GM12864 (cell line): ENCODE data around the gene CNN2.

Source experiments
- DNase-seq: peaks from one replicate; pipeline ENCODE4 v3.0.0-alpha.2; 2011; ENCODE audit warnings: low read depth
- H3K4me3 ChIP-seq: 2 replicates; pipeline ENCODE4 v1.5.1; 2011; ENCODE audit warnings: mild to moderate bottlenecking, low read depth, low read length, control low read depth
- TF ChIP-seq, protein P1 (sequence below): IDR thresholded peaks from 2 replicates; pipeline ENCODE4 v1.5.1; 2011; ENCODE audit warnings: low read depth, mild to moderate bottlenecking, moderate library complexity, low read length, control low read depth, inconsistent platforms; ENCODE audit errors: missing control alignments

Gene CNN2

DNA sequence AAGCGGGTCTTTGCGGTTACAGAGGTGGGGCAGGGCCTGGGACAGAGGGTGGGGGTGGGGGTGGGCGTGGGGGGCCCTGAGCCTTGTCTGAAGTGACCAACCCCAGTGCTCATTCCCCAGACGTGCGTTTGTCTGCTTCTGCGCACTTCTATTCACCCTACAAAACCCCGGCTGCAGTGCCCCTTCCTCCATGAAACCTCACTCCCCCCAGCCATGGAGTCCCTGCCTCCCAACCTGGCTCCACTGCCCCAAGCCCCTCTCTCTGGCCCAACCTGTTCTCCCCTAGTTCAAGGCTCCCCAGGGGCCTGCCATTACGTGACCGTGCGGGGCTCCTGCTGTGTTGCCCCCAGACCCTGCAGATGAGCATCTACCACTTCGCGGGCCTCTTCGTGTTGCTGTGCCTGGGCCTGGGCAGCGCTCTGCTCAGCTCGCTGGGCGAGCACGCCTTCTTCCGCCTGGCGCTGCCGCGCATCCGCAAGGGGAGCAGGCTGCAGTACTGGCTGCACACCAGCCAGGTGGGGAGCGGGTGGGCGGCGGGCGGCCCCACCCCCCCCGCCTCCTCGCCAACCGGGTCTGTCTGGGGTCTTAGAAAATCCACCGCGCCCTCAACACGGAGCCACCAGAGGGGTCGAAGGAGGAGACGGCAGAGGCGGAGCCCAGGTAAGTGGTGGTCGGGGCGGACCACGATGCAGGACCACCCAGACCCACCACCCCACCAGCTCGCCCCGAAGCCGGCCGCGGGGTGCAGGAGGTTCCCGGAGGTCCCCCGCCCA, 18.0 kb upstream of the CNN2 start:
- no peak for DNase-seq
- TF ChIP-seq, protein P1, sequence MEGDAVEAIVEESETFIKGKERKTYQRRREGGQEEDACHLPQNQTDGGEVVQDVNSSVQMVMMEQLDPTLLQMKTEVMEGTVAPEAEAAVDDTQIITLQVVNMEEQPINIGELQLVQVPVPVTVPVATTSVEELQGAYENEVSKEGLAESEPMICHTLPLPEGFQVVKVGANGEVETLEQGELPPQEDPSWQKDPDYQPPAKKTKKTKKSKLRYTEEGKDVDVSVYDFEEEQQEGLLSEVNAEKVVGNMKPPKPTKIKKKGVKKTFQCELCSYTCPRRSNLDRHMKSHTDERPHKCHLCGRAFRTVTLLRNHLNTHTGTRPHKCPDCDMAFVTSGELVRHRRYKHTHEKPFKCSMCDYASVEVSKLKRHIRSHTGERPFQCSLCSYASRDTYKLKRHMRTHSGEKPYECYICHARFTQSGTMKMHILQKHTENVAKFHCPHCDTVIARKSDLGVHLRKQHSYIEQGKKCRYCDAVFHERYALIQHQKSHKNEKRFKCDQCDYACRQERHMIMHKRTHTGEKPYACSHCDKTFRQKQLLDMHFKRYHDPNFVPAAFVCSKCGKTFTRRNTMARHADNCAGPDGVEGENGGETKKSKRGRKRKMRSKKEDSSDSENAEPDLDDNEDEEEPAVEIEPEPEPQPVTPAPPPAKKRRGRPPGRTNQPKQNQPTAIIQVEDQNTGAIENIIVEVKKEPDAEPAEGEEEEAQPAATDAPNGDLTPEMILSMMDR = no peak
- H3K4me3 ChIP-seq = no peak overlapping the region

DNA sequence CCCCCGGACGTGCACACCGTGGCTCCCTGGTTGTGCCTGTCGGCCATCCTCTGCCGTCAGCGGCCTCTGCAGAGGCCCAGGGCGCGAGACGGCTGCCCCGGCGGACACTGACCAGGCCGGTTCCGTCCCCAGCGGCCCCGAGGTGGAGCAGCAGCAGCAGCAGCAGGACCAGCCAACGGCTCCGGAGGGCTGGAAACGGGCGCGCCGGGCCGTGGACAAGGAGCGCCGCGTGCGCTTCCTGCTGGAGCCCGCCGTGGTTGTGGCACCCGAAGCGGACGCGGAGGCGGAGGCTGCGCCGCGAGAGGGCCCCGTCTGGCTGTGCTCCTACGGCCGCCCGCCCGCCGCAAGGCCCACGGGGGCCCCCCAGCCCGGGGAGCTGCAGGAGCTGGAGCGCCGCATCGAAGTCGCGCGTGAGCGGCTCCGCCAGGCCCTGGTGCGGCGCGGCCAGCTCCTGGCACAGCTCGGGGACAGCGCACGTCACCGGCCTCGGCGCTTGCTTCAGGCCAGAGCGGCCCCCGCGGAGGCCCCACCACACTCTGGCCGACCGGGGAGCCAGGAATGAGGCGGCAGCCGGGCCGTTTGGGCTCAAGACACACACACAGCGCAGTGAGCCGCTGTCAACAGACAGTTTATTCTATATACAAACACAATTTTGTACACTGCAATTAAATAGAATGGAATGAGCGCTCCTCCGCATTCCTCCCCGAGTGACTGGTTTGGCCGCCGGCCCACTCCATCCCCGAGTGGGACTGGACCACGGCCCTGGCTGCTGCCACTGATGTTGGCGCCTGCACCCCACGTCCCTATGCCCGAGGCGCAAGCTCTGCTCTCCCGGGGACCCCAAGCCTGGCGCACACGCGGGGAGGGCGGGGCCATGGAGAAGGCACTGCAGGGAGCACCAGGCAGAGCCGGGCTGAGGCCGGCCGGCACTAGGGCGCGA, 17.1 kb upstream of the CNN2 start:
- no peak overlapping the region for H3K4me3 ChIP-seq
- TF ChIP-seq, protein P1 = no peak
- DNase-seq = no peak

DNA sequence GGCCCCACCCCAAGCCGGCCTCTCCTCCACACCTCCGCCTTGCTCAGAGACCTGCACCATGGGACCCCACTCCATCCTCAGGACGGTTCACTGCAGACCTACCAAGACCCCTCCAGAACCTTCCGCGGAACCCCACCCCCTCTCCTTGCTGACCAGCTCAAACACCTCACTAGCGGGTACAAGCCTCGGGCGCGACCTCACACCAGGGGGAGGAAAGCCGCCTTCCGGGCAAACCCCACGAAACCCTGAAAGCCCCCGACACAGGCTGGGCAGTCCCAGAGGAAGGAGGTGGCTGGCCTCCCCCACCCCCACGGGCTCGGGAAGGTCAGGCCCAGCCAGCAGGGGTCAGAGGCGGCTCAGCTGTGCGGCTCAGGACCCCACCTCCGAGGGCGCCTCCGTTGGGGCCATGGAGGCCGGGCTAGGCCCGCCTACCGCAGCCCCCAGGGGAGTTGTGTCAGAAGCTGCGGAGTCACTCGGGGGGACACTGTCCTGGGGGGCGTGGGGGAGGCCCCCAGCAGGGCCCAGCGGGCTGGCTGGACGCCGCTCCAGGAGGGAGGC, 16.3 kb upstream of the CNN2 start:
- H3K4me3 ChIP-seq = no peak overlapping the region
- TF ChIP-seq, protein P1 = no peak
- no peak for DNase-seq

DNA sequence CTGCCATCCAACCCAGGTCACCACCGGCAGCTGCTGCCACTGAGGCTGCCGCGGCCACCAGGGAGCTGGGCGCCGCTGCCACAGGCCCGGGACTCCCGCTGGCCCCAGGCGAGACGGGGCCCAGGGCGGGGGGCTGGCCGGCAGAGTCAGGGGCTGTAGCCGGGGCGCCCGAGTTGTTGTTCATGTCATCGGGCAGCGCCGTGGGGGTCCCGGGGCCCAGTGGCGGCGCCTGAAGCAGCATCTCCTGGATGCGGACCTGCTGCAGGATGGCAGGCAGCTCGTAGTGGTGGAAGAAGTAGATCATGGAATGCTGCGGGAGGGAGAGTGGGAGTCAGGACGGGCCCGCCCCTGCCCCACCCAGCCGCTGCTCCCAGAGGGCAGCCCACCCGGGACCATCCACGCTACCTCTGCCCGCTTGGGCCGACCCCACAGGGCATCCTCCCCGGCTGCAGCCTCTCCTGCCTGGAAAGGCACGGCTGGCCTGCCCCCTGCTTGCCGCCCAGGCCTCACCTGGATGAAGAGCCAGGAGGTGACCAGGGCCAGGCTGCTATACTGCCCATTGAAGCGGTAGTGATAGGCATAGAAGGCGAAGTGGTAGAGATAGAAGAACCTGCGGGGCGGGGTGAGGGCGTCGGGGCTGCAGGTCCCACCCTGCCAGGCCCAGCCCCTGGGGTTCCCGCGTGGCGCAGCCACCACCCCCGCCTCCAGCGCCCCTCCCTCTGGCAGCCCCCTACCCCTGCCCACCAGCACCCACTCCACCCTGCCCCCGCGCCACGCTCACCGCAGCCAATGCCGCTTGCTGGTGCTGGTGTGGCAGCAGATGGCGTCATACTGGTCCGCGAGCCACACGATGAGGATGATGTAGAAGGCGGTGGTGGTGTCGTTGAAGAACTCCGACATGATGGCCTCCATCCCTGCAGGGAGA, 15.6 kb upstream of the CNN2 start:
- no peak overlapping the region for H3K4me3 ChIP-seq
- no peak for DNase-seq
- TF ChIP-seq, protein P1 = no peak

DNA sequence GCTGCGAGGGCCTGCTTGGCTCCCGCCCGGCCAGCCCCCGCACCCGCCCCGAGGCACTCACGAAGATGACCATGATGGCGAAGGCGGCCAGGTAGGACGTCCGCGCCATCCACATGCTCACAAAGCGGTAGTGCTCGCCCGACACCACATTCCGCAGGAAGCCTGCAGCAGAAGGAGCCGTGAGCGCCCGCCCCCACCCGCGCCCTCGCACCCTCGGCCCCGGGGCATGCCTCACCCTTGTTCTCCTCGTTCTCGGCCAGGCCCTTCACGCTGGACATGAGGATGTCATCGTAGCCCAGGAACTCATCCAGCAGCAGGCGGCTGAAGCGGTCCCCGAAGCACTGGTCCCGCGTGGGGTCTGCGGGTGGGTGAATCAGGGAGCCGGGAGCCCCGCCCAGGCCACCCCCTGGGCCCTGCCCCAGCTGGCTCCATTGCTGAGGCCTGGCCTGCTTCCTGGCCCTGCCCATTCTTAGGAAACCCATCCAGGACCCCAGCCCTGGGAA, 14.5 kb upstream of the CNN2 start:
- DNase-seq = no peak
- TF ChIP-seq, protein P1 = no peak

DNA sequence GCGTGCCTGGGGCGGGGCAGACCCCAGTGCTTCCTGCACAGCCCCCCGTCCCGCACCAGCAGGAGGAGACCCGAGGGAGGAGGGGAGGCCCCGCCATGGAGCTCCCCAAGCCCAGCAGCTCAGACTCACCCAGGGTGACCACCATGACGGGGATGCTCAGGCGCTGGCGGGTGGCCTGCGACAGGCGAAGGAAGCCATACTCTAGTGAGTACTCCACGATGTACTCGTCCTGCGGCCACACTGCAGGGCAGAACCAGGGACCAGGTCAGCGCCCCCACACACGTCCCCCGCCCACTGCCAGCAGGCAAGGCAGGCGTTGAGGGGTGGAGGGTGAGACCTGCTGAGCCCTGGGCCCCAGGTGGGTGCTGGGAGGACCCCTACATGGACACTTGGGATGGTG, 14.1 kb upstream of the CNN2 start:
- TF ChIP-seq, protein P1 = no peak
- H3K4me3 ChIP-seq = no peak overlapping the region
- DNase-seq = no peak

More for the DNA sequence above, 14.5 kb upstream of the CNN2 start:
- H3K4me3 ChIP-seq = no peak overlapping the region
